IPS DF 19.7 (cell line): ENCODE data around the gene TMED4.
"Not testable (repeated sequence)": the region's sequence is repeated elsewhere in the genome, so short reads cannot be mapped to it uniquely, and the experiment has no call there.

Experiments
- DNase-seq: peaks from one replicate; pipeline ENCODE4 v3.0.0-alpha.2; 2013; ENCODE audit warnings: low read depth, low spot score

TMED4 gene

GRCh38 chr7:44568771-44569560 lies 13.1 kb downstream of the TMED4 start:
- DNase-seq, result no peak

GRCh38 chr7:44567884-44568283 lies 14.1 kb downstream of the TMED4 start:
- DNase-seq, result no peak

- DNase-seq, result no peak
Observed at GRCh38 chr7:44566680-44567079, 15.4 kb downstream of the TMED4 start.

GRCh38 chr7:44565795-44566559 lies 16.1 kb downstream of the TMED4 start:
- no peak for DNase-seq

GRCh38 chr7:44565097-44565794 lies 16.8 kb downstream of the TMED4 start:
- no peak for DNase-seq

- no peak for DNase-seq
Observed at GRCh38 chr7:44564606-44565005, 17.4 kb downstream of the TMED4 start.

- DNase-seq, result no peak
Observed at GRCh38 chr7:44563171-44563679, 18.8 kb downstream of the TMED4 start.

GRCh38 chr7:44562622-44562962 lies 19.4 kb downstream of the TMED4 start:
- not testable (repeated sequence) for DNase-seq

GRCh38 chr7:44561962-44562621 lies 19.9 kb downstream of the TMED4 start:
- DNase-seq, result no peak

GRCh38 chr7:44561481-44561880 lies 20.6 kb downstream of the TMED4 start:
- DNase-seq, result no peak

GRCh38 chr7:44559485-44559884 lies 22.5 kb downstream of the TMED4 start:
- no peak for DNase-seq

- DNase-seq, result no peak
Observed at GRCh38 chr7:44557485-44557884, 24.5 kb downstream of the TMED4 start.

- DNase-seq, result no peak
Observed at GRCh38 chr7:44555350-44555749, 26.7 kb downstream of the TMED4 start.

- not testable (repeated sequence) for DNase-seq
Observed at GRCh38 chr7:44552473-44553005, 29.5 kb downstream of the TMED4 start.

- DNase-seq, result no peak
Observed at GRCh38 chr7:44549457-44549856, 32.6 kb downstream of the TMED4 start.

GRCh38 chr7:44548893-44549292 lies 33.1 kb downstream of the TMED4 start:
- DNase-seq, result no peak

- no peak for DNase-seq
Observed at GRCh38 chr7:44547536-44548231, 34.3 kb downstream of the TMED4 start.

GRCh38 chr7:44541876-44542610 lies 40.0 kb downstream of the TMED4 start:
- DNase-seq, result no peak

GRCh38 chr7:44541028-44541869 lies 40.8 kb downstream of the TMED4 start, which contains the start of gene NPC1L1:
Gene NPC1L1, minus strand, starts transcription at chr7:44541330. Its CDS starts 71 bp downstream, at chr7:44541259.
- no peak for DNase-seq
